HUES48 (cell line): ENCODE results near the gene GNPAT.

Source experiments
- H3K27ac ChIP-seq: one replicate; pipeline ENCODE4 v1.7.0; 2013; ENCODE audit warnings: low read depth, low read length, inconsistent platforms
- H3K27me3 ChIP-seq: 2 replicates; pipeline ENCODE4 v1.6.1; 2013; ENCODE audit warnings: mild to moderate bottlenecking, low read length; ENCODE audit not compliant: control insufficient read depth, insufficient read depth
- H3K36me3 ChIP-seq: 2 replicates; pipeline ENCODE4 v1.6.1; 2013; ENCODE audit warnings: low read length; ENCODE audit not compliant: control insufficient read depth, insufficient read depth
- H3K4me1 ChIP-seq: 2 replicates; pipeline ENCODE4 v1.6.1; 2013; ENCODE audit warnings: mild to moderate bottlenecking, low read length; ENCODE audit not compliant: control insufficient read depth, insufficient read depth
- H3K4me3 ChIP-seq: 2 replicates; pipeline ENCODE4 v1.5.1; 2013; ENCODE audit warnings: mild to moderate bottlenecking, low read depth, low read length
- H3K9ac ChIP-seq: 2 replicates; pipeline ENCODE4 v1.6.1; 2013; ENCODE audit warnings: mild to moderate bottlenecking, low read depth, low read length, moderate library complexity
- H3K9me3 ChIP-seq: 2 replicates; pipeline ENCODE4 v1.6.1; 2013; ENCODE audit warnings: low read length; ENCODE audit not compliant: control insufficient read depth, insufficient read depth

The GNPAT gene

DNA sequence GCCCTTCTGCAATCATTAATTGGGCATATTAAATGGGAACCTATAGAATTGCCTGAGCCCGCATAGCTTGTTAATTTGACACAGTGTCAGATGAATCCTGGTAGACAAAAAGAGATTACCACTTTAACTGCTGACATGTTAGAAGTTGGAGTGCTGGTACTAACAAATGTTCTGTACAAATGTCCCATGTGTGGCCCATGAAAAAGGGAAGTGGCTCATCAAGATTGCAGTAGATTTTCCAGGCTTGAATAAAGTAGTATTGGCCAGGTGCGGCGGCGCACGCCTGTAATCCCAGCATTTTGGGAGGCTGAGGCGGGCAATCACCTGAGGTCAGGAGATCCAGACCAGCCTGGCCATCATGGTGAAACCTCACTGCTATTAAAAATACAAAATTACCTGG lies 45.6 kb downstream of the GNPAT start:
- Histone ChIP-seq H3K27me3 (no peaks in the 10 kb centered on the region), H3K9ac (no peak overlapping the region), H3K9me3 (no peaks in the 10 kb centered on the region), H3K36me3 (no peaks in the 10 kb centered on the region), H3K27ac (no peak overlapping the region), H3K4me1 (no peaks in the 10 kb centered on the region), H3K4me3 (no peak overlapping the region)

DNA sequence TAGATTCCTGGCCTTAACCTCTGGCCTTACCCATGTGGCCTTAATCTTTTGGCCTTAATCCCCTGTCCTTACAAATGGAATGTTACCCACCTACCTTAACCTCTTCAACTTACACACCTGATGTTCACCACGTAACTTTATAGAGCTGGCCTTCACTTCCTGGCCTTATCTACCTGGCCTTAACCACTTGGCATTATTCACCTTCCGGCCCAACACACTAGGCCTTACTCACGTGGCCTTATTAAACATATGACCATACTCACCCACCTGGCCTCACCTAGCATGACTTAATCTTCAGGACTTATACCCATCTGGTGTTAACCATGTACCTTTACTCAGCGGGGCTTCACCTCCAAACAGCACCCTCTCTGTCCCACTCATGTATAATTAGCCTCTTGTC lies 54.9 kb downstream of the GNPAT start:
- no peak overlapping the region for H3K9ac ChIP-seq
- H3K27me3 ChIP-seq, result no peaks in the 10 kb centered on the region
- H3K4me1 ChIP-seq, result no peaks in the 10 kb centered on the region
- H3K36me3 ChIP-seq, result no peaks in the 10 kb centered on the region
- no peak overlapping the region for H3K27ac ChIP-seq
- H3K4me3 ChIP-seq, result no peak overlapping the region
- H3K9me3 ChIP-seq, result no peaks in the 10 kb centered on the region

DNA sequence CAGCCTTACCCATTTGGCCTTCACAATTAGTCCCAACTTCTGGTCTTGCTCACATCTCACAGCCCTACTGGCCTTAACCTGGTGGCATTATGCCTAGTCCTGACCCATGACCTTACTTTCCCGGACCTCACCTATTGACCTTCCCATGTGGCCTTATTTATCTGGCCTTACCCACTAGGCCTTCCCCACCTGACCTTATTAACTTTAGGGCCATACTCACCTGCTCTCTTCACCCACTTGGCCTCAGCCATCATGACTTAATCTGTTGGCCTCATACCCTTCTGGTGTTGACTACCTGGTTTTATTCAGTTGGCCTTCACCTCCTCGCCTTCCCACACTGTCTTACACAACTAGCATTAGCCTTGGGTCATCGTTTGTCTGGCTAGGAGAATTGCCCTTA lies 61.0 kb downstream of the GNPAT start:
- H3K9ac ChIP-seq, result no peak overlapping the region
- H3K4me3 ChIP-seq, result no peak overlapping the region
- no peaks in the 10 kb centered on the region for H3K4me1 ChIP-seq
- no peaks in the 10 kb centered on the region for H3K9me3 ChIP-seq
- H3K27ac ChIP-seq, result no peak overlapping the region
- H3K36me3 ChIP-seq, result no peaks in the 10 kb centered on the region
- no peaks in the 10 kb centered on the region for H3K27me3 ChIP-seq

DNA sequence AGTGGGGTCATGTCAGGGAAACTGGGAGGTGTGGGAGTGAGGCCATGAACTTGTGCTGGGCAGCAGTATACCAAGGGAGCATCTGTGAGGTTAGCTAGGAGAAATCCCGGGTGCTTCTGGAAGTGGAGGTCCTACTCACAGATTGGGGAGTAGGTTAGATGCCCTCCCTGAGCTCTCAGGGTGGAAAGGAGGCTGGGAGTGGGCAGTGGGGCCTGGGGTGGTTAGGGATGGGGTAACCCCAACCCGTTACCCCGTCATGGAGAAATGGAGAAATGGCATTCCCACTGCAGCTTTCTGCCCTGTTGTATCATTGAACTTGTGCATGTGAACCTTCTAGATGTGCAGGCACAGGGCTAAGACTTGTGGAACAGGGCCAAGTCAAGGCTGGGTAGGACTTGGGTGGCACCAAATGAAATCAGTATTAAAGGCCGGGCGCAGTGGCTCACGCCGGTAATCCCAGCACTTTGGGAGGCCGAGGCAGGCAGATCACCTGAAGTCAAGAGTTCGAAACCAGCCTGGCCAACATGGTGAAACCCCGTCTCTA lies 69.5 kb downstream of the GNPAT start:
- Histone ChIP-seq H3K4me1 (no peaks in the 10 kb centered on the region), H3K36me3 (no peaks in the 10 kb centered on the region), H3K4me3 (no peak overlapping the region), H3K9me3 (no peaks in the 10 kb centered on the region), H3K27me3 (no peaks in the 10 kb centered on the region), H3K27ac (no peak overlapping the region), H3K9ac (no peak overlapping the region)

DNA sequence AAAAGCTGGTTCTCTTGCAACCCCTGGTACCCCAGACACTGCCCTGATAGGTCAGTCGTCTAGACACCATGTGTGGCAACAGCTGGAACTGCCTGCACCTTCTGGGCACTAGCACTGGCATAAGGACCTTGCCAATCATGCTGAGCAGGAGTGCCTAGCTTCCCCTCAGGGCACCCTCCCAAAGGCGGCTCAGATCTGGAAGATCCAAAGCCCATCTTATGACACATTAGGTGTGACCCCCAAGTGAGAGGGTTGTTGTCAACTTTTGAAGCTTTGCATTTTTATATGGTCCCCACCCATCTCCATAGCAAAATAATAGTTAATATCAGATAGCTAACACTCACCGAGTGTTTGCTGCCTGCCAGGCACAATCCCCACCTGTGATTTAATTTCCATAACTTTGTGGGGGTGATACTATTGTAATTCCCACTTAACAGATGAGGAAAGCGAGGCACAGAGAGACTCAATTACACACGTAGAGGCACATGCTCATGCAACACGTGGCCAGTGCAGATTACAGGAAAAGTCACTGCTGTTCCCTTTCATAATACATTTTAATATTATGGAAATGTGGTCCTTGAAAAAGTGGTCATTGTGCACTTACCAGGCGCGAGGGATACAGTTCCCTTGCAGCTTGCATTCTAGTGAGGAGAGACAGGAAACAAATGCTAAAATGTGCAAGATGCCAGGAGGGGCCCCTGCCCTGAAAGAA lies 70.9 kb downstream of the GNPAT start:
- no peak overlapping the region for H3K9ac ChIP-seq
- no peak overlapping the region for H3K27ac ChIP-seq
- no peaks in the 10 kb centered on the region for H3K4me1 ChIP-seq
- no peaks in the 10 kb centered on the region for H3K27me3 ChIP-seq
- no peaks in the 10 kb centered on the region for H3K36me3 ChIP-seq
- H3K9me3 ChIP-seq, result no peaks in the 10 kb centered on the region
- no peak overlapping the region for H3K4me3 ChIP-seq

DNA sequence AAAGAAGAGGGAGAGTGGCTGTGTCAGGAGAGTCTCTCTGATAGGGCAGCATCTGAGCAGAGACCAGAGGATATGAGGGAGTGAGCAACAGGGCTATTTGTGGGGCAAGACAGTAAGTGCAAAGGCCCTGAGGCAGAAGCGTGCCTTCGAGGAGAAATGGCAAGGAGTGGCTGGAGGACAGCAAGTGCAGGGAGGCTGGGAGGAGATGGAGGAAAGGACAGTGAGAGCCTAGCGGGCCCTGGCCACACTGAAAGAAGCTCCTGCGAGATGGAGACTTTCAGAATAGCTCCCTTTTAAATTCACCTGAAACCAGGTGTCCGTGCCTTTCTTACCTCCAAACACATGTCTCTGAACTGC lies 71.4 kb downstream of the GNPAT start:
- Histone ChIP-seq H3K9ac (no peak overlapping the region), H3K36me3 (no peaks in the 10 kb centered on the region), H3K4me3 (no peak overlapping the region), H3K9me3 (no peaks in the 10 kb centered on the region), H3K27me3 (no peaks in the 10 kb centered on the region), H3K27ac (no peak overlapping the region), H3K4me1 (no peaks in the 10 kb centered on the region)

DNA sequence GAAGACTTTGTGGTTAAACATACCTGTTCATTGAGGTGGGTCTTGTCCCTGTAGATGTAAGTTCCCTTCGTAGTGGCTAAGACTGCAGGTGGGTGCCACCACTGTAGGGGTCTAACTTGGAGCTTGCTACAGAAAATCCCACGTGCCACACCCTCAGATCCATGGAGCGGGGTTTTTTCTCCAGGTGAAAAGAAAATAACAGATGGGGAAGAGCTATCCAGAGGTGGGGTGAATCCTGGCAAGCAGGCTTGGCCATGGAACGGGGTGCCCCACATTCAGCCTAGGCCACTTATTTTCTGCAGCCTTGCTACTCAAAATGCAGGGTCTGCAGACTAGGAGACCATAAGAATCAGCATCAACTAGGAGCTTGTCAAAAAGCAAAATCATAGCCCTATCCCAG lies 72.6 kb downstream of the GNPAT start:
- H3K9ac ChIP-seq, result no peak overlapping the region
- no peak overlapping the region for H3K4me3 ChIP-seq
- H3K9me3 ChIP-seq, result no peaks in the 10 kb centered on the region
- H3K27ac ChIP-seq, result no peak overlapping the region
- no peaks in the 10 kb centered on the region for H3K36me3 ChIP-seq
- no peaks in the 10 kb centered on the region for H3K27me3 ChIP-seq
- no peaks in the 10 kb centered on the region for H3K4me1 ChIP-seq

DNA sequence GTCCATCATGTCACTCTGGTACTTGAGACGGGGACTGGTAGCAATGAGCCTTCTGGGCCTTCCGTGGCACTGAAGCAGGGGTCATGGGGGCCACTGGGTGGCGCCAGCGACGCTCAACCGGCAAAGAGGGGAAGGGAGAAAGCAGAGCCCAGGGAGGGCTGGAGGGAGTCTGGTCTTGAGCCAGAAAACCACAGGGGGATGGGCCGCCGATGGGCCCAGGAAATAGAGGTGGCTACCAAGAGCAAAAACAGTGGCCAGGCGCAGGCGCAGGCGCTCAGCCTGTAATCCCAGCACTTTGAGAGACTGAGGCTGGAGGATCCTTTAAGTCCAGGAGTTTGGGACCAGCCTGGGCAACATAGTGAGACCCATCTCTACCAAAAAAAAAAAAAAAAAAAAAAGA lies 74.9 kb downstream of the GNPAT start:
- H3K4me3 ChIP-seq, result no peak overlapping the region
- H3K9ac ChIP-seq, result no peak overlapping the region
- no peaks in the 10 kb centered on the region for H3K9me3 ChIP-seq
- no peaks in the 10 kb centered on the region for H3K27me3 ChIP-seq
- H3K27ac ChIP-seq, result no peak overlapping the region
- no peaks in the 10 kb centered on the region for H3K36me3 ChIP-seq
- no peaks in the 10 kb centered on the region for H3K4me1 ChIP-seq

DNA sequence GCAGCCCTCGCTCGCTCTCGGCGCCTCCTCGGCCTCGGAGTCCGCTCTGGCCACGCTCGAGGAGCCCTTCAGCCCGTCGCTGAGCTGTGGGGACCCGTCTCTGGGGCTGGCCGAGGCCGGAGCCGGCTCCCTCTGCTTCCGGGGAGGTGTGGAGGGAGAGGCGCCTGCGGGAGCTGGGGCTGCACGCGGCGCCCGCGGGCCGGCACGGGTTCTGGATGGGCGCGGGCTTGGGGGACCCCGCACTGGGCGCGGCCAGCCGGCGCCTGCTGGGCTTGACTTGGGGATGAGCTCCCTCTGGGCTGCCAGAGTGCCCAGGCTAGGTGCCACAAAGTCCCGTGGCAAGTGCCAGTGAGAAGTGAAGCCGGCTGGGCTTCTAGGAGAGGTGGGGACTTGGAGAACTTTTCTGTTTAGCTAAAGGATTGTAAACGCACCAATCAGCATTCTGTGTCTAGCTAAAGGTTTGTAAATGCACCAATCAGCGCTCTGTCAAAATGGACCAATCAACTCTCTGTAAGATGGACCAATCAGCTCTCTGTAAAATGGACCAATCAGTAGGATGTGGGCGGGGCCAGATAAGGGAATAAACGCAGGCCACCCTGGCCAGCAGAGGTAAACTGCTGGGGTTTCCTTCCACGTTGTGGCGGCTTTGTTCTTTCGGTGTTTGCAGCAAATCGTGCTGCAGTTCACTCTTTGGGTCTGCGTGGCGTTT lies 76.4 kb downstream of the GNPAT start:
- Histone ChIP-seq H3K9me3 (no peaks in the 10 kb centered on the region), H3K27me3 (no peaks in the 10 kb centered on the region), H3K4me1 (no peaks in the 10 kb centered on the region), H3K4me3 (no peak overlapping the region), H3K36me3 (no peaks in the 10 kb centered on the region), H3K9ac (no peak overlapping the region), H3K27ac (no peak overlapping the region)

DNA sequence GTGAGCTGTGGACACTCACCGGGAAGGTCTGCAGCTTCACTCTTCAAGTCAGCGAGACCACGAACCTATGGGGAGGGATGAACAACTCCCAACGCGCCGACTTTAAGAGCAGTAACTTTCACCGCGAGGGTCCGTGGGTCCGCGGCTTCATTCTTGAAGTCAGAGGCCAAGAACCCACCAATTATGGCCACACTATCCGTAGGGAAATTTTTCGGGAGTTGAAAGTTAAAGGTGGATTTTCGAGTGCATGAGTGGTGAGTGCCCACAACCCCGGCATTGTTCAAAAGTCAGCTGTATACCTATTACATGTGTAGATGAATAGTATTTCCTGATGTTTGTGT lies 77.0 kb downstream of the GNPAT start:
- H3K36me3 ChIP-seq, result no peaks in the 10 kb centered on the region
- H3K27me3 ChIP-seq, result no peaks in the 10 kb centered on the region
- no peak overlapping the region for H3K27ac ChIP-seq
- H3K9me3 ChIP-seq, result no peaks in the 10 kb centered on the region
- no peak overlapping the region for H3K4me3 ChIP-seq
- no peak overlapping the region for H3K9ac ChIP-seq
- H3K4me1 ChIP-seq, result no peaks in the 10 kb centered on the region

DNA sequence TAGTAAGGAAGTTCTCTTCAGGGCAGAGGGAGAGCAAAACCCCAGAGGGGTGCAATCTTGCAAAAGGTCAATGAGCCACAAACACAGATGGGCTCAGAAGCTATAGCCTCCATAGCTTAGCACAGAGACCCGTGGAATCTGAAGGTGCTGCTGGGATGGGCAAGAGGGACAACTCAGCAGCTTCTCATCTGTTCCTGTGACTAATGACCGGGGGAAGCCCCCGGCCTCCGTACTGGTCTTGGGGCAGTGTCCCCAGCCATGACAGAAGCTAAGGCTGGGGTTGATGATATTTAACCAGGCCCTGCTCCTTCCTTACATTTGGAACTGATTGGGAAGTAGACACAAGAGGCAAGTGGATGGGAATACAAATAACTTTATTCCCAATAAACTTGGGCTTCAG lies 77.6 kb downstream of the GNPAT start:
- Histone ChIP-seq H3K4me1 (no peaks in the 10 kb centered on the region), H3K36me3 (no peaks in the 10 kb centered on the region), H3K4me3 (no peak overlapping the region), H3K9ac (no peak overlapping the region), H3K27me3 (no peaks in the 10 kb centered on the region), H3K9me3 (no peaks in the 10 kb centered on the region), H3K27ac (no peak overlapping the region)
